Omental fat pad (tissue), 4 donors: ENCODE results near the gene FECH. TPM values are rescaled to one million over a fixed set of nuclear protein-coding genes. Genes with fewer than 3 reads are reported as not detected.

Experiments used
- ATAC-seq: fragments of 150-250 bp; one replicate; pipeline ENCODE4 v1.9.1; 2016; ENCODE audit warnings: mild to moderate bottlenecking, moderate library complexity; ENCODE audit not compliant: low FRiP score
- DNase-seq: peaks from one replicate; pipeline ENCODE4 v3.0.0-alpha.2; 2019; ENCODE audit warnings: low spot score
- CTCF ChIP-seq, 3 donors: fragments of 450-650 bp; IDR thresholded peaks; one replicate each; pipeline ENCODE4 v1.5.1; 2016 to 2017; ENCODE audit warnings: antibody characterized with exemption in 3 of 3, mild to moderate bottlenecking in 3 of 3, moderate library complexity in 2 of 3
- total RNA-seq, 4 donors: library from RNA; depleted of rRNA; stranded (reverse); fragments of >200 nt; gene quantifications; one replicate each; pipeline ENCODE4 v1.1.0, GENCODE V29; 2016

FECH gene
- total RNA-seq, 4 donors from 2014 or later, result 22.3 to 53.0 (median 31.7) TPM

GRCh38 chr18:57544936-57545660 lies 41.4 kb downstream of the FECH start:
- DNase-seq (no peak), ATAC-seq (no peak)
- no peak for TF ChIP-seq CTCF (IDR thresholded peaks at IDR 0.05)

GRCh38 chr18:57543560-57543959 lies 42.9 kb downstream of the FECH start:
- no peak for DNase-seq
- no peak for ATAC-seq
- no peak for TF ChIP-seq CTCF (IDR thresholded peaks at IDR 0.05)

GRCh38 chr18:57542812-57543427 lies 43.6 kb downstream of the FECH start:
- no peak for ATAC-seq
- no peak for DNase-seq
- TF ChIP-seq CTCF (IDR thresholded peaks at IDR 0.05), result no peak

- no peak for TF ChIP-seq CTCF (IDR thresholded peaks at IDR 0.05)
- DNase-seq, result no peak
- no peak for ATAC-seq
Observed at GRCh38 chr18:57542126-57542525, 44.4 kb downstream of the FECH start.

- TF ChIP-seq CTCF (IDR thresholded peaks at IDR 0.05), result no peak
- DNase-seq (no peak), ATAC-seq (no peak)
Observed at GRCh38 chr18:57539702-57540101, 46.8 kb downstream of the FECH start.

- DNase-seq, result no peak
- ATAC-seq, result no peak
- no peak for TF ChIP-seq CTCF (IDR thresholded peaks at IDR 0.05)
Observed at GRCh38 chr18:57538614-57539013, 47.9 kb downstream of the FECH start.

GRCh38 chr18:57534511-57534909 lies 52.0 kb downstream of the FECH start:
- no peak for ATAC-seq
- DNase-seq, result no peak
- no peak for TF ChIP-seq CTCF (IDR thresholded peaks at IDR 0.05)
